AML-193 (cell line): Measurements from ENCODE around the gene GNB2.
"Not testable (repeated sequence)": the region's sequence is repeated elsewhere in the genome, so short reads cannot be mapped to it uniquely, and the experiment has no call there.

ENCODE experiments used
- DNase-seq, 2 experiments: peaks; one replicate each; lab custom pipeline; 2025; lab: John Stamatoyannopoulos, UW

The GNB2 gene

GRCh38 chr7:100694098-100694745 is 20.7 kb downstream of the GNB2 start, which contains the start of gene GIGYF1:
Gene GIGYF1, minus strand, starts transcription at chr7:100694250. Its CDS starts 6,012 bp downstream, at chr7:100688238.
- peak; percentile 19 to 30 for DNase-seq

DNA sequence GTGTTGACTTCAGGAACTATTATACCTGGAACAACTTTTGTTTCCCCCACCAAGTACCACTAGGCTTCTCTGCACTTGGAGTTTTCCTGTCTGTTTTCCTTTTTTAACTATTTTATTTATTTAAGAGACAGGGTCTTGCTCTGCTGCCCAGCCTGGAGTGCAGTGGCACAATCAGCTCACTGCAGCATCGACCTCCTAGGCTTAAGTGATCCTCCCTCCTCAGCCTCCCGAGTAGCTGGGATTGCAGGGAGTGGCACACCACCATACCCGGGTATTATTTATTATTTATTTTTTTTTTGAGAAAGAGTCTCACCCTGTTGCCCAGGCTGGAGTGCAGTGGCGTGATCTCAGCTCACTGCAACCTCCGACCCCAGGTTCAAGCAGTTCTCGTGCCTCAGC is 22.6 kb downstream of the GNB2 start:
- no peak for DNase-seq

DNA sequence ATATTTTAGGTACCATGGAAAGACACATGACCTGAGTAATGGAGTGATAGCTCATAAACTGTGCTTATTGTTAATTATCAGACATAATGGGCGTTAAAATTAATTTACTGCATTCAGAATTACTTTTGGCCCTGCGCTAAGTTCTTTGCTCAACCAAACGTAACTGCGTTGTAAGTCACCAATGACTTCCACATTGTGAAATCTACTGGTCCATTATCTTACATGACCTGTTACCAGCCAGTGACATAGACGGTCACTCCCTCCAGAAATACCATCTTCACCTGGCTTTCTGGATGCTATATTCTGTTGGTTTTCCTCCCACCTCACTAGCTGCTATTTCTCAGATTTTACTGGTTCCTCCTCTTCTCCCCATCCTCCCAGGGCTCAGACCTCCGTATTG is 25.5 kb downstream of the GNB2 start:
- no peak for DNase-seq

- DNase-seq = not testable (repeated sequence)
These were observed 27.5 kb downstream of the GNB2 start for GRCh38 chr7:100701089-100701488.

DNA sequence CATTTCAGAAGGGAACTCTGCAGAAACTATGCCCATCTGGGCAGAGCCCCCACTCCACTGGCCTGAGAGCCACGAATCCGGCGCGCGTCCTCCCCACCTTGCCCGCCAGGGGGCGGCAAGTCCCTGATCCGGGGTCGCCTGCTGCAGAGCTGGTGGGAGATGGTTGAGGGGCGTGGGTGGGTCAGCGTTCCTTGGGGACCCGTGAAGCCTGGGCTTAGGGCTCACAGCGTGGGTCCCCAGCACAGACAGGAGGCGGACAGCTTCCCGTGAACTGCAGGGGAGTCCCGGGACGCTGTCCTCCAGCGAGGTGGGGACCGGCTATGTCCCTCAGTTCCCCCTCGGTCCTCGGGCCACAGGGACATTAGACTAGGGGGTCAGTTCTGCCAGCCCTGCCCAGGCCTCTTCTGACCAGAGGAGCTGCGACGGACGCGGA is 31.8 kb downstream of the GNB2 start:
- peak; percentile 54 to 59 for DNase-seq

DNA sequence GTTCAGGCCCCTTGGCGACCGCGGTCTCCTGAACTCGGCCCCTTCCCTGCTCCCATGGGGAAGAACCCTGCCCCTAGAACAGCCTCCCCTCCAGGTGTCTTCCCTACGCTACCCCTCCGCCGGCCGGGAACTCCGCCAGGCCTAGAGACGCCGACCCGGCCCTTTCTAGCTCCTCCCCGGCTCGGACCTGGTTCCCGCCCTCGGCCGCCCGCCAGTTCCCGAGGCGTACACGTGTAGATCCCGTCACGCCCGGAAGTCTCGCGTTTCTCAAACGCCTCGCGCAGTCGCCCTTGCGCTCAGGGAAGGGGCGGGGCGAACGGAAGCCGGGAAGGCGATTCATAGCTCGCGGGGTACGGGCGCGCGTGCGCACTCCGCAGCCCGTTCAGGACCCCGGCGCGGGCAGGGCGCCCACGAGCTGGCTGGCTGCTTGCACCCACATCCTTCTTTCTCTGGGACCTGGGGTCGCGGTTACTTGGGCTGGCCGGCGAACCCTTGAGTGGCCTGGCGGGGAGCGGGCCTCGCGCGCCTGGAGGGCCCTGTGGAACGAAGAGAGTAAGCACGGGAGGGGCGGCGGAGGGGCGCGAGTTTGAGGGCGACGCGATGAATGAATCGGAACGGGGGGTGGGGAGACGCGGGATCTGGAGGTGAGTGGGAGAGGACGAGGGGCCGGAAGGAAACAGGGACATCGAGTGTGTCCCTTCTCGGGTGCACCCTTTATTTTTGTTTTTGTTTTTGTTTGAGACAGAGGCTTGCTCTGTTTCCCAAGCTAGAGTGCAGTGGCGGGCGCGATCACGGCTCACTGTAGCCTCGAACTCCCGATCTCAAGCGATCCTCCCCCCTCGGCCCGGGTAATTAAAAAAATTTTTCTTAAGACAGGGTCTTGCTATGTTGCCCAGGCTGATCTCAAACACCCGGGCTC is 32.5 kb downstream of the GNB2 start, which contains the start of gene POP7:
Gene POP7, plus strand, starts transcription at position 369 of the 919 bp plus-strand sequence. CDS start 710 bp downstream, outside the sequence.
- DNase-seq = peak; percentile 85 to 88

DNA sequence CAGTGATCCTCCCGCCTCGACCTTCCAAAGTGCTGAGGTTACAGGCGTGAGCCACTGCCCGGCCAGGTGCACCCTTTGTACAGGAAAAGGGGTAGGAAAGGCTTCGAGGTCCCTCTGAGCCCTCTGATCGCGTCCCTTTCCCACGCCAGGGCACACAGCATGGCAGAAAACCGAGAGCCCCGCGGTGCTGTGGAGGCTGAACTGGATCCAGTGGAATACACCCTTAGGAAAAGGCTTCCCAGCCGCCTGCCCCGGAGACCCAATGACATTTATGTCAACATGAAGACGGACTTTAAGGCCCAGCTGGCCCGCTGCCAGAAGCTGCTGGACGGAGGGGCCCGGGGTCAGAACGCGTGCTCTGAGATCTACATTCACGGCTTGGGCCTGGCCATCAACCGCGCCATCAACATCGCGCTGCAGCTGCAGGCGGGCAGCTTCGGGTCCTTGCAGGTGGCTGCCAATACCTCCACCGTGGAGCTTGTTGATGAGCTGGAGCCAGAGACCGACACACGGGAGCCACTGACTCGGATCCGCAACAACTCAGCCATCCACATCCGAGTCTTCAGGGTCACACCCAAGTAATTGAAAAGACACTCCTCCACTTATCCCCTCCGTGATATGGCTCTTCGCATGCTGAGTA is 33.3 kb downstream of the GNB2 start:
- DNase-seq = no peak

- no peak for DNase-seq
These were observed 34.9 kb downstream of the GNB2 start for GRCh38 chr7:100708395-100708794.

- no peak for DNase-seq
These were observed 36.9 kb downstream of the GNB2 start for GRCh38 chr7:100710452-100710851.

DNA sequence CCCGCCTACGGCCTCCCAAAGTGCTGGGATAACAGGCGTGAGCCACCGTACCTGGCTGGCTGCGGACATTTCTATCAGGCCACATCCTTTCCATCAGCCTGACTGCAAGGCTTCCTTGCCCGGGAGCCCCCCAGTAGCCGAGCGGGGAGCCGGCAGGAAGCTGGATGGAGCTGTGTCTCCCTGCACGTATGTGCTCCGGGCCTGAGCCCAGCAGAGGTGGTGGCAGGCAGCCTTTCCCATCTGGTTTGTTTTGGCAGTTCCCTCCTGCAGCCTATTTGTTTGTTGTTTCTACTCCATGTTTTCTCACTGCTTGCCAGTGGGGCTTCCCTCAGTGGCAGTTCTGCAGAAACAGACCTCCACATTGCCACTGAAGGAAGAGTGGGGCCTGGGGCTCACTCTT is 37.8 kb downstream of the GNB2 start:
- no peak for DNase-seq

DNA sequence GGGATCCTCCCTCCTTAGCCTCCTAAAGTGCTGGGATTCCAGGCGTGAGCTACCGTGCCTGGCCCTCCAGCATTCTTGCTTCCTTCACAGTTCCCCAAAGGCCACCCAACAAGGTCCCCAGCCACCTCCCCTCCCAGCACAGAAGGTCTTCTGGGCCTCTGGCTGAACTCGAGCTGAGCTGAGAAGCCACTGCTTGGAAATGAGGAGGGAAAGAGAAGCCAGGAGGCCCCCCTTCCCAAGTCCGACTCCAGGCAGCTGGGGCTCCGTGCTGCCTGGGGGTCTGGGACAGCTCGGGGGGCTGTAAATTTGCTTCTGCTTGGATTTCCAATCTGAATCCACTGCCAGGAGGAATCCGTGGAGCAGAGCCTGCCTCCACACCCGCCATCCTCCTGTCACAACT is 41.2 kb downstream of the GNB2 start:
- DNase-seq = no peak

DNA sequence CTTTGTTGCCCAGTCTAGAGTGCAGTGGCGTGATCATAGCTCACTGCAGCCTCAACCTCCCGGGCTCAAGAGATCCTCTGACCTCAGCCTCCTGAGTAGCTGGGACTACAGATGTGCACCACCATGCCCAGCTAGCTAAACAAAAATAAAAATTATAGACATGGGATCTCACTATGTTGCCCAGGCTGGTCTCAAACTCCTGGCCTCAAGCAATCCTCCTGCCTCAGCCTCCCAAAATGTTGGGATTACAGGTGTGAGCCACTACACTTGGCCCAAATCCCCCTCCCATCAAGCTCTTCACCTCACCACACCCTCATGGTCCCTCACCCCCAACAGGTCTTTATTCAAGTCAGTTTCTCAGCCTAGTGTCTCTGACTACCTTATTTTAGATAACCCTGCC is 43.5 kb downstream of the GNB2 start:
- DNase-seq = not testable (repeated sequence)

GRCh38 chr7:100719523-100720278 is 46.2 kb downstream of the GNB2 start:
- DNase-seq = no peak

DNA sequence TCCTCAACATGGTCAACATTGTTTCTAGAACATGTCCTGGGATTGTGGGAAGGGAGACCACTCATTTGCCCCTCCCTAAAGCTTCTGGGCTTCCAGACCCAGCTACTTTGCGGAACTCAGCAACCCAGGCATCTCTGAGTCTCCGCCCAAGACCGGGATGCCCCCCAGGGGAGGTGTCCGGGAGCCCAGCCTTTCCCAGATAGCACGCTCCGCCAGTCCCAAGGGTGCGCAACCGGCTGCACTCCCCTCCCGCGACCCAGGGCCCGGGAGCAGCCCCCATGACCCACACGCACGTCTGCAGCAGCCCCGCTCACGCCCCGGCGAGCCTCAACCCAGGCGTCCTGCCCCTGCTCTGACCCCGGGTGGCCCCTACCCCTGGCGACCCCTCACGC is 46.7 kb downstream of the GNB2 start, which contains the start of gene EPO:
Gene EPO, plus strand, starts transcription at position 190 of the 392 bp plus-strand sequence. CDS start 513 bp downstream, outside the sequence.
- DNase-seq = no peak

DNA sequence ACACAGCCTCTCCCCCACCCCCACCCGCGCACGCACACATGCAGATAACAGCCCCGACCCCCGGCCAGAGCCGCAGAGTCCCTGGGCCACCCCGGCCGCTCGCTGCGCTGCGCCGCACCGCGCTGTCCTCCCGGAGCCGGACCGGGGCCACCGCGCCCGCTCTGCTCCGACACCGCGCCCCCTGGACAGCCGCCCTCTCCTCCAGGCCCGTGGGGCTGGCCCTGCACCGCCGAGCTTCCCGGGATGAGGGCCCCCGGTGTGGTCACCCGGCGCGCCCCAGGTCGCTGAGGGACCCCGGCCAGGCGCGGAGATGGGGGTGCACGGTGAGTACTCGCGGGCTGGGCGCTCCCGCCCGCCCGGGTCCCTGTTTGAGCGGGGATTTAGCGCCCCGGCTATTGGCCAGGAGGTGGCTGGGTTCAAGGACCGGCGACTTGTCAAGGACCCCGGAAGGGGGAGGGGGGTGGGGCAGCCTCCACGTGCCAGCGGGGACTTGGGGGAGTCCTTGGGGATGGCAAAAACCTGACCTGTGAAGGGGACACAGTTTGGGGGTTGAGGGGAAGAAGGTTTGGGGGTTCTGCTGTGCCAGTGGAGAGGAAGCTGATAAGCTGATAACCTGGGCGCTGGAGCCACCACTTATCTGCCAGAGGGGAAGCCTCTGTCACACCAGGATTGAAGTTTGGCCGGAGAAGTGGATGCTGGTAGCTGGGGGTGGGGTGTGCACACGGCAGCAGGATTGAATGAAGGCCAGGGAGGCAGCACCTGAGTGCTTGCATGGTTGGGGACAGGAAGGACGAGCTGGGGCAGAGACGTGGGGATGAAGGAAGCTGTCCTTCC is 47.3 kb downstream of the GNB2 start:
- no peak for DNase-seq

GRCh38 chr7:100721505-100721812 is 47.9 kb downstream of the GNB2 start:
- no peak for DNase-seq

DNA sequence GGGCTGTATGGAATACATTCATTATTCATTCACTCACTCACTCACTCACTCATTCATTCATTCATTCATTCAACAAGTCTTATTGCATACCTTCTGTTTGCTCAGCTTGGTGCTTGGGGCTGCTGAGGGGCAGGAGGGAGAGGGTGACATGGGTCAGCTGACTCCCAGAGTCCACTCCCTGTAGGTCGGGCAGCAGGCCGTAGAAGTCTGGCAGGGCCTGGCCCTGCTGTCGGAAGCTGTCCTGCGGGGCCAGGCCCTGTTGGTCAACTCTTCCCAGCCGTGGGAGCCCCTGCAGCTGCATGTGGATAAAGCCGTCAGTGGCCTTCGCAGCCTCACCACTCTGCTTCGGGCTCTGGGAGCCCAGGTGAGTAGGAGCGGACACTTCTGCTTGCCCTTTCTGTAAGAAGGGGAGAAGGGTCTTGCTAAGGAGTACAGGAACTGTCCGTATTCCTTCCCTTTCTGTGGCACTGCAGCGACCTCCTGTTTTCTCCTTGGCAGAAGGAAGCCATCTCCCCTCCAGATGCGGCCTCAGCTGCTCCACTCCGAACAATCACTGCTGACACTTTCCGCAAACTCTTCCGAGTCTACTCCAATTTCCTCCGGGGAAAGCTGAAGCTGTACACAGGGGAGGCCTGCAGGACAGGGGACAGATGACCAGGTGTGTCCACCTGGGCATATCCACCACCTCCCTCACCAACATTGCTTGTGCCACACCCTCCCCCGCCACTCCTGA is 49.1 kb downstream of the GNB2 start:
- no peak for DNase-seq

- DNase-seq = no peak
These were observed 50.3 kb downstream of the GNB2 start for GRCh38 chr7:100723732-100724275.

DNA sequence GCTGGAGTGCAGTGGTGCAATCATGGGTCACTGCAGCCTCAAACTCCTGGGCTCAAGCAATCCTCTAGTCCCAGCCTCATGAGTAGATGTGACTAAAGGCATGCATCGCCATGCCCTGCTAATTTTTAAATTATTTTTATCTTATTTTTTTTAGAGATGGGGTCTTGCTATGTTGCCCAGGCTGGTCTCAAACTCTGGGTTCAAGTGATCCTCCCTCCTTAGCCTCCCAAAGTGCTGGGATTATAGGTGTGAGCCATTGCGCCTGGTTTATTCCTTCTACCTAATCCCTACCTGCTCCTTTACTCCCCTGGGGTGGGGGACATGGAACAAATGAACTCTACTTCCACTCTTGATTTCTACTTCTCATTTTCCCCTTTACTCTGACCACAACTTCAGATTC is 50.8 kb downstream of the GNB2 start:
- not testable (repeated sequence) for DNase-seq
